Keratinocyte (primary cell): Measurements from ENCODE around the gene ZNF831. TPM values are rescaled to one million over a fixed set of nuclear protein-coding genes. Genes with fewer than 3 reads are reported as not detected.

Experiments used
- DNase-seq: peaks from one replicate; pipeline ENCODE4 v3.0.0-alpha.2; 2011; ENCODE audit warnings: low read depth, missing footprints, low spot score
- FAIRE-seq: peaks from 2 replicates; lab custom pipeline; 2011; peaks lifted over from hg19 to GRCh38; lab: Jason Lieb, UNC
- H2AFZ ChIP-seq: 2 replicates; pipeline ENCODE4 v1.6.0; 2012; ENCODE audit warnings: low read length, control low read depth, inconsistent platforms; ENCODE audit not compliant: control insufficient read depth
- H3K27ac ChIP-seq: 2 replicates; pipeline ENCODE4 v1.5.1; 2011; ENCODE audit warnings: low read length; ENCODE audit not compliant: control insufficient read depth, insufficient read depth
- H3K27me3 ChIP-seq: 3 replicates; pipeline ENCODE4 v1.6.0; 2011; ENCODE audit warnings: low read length; ENCODE audit not compliant: control insufficient read depth, insufficient read depth; ENCODE audit errors: extremely low read depth
- H3K36me3 ChIP-seq, 2 experiments: 2 replicates in 1 of 2; 3 replicates in 1 of 2; pipeline ENCODE4 v1.5.1; 2011; ENCODE audit warnings: low read length in 2 of 2, mild to moderate bottlenecking in 1 of 2; ENCODE audit not compliant: control insufficient read depth in 2 of 2, insufficient read depth in 2 of 2; ENCODE audit errors: extremely low read depth in 1 of 2
- H3K4me1 ChIP-seq: 3 replicates; pipeline ENCODE4 v1.5.1; 2011; ENCODE audit warnings: low read length; ENCODE audit not compliant: control insufficient read depth, insufficient read depth; ENCODE audit errors: extremely low read depth
- H3K4me2 ChIP-seq: 3 replicates; pipeline ENCODE4 v1.6.0; 2011; ENCODE audit warnings: low read depth, low read length; ENCODE audit not compliant: control insufficient read depth, insufficient read depth; ENCODE audit errors: extremely low read depth
- H3K4me3 ChIP-seq, 3 experiments: fragments of 200-600 bp in 1 of 3; sonication (generic) in 1 of 3; 2 replicates in 2 of 3; 3 replicates in 1 of 3; pipeline ENCODE4 v1.5.1; 2011 to 2016; ENCODE audit warnings: low read length in 3 of 3, mild to moderate bottlenecking in 3 of 3, control low read depth in 2 of 3, inconsistent platforms in 1 of 3, low read depth in 1 of 3, mixed read lengths in 1 of 3, mixed run types in 1 of 3, moderate library complexity in 1 of 3; ENCODE audit not compliant: control insufficient read depth in 2 of 3, insufficient read depth in 2 of 3; ENCODE audit errors: extremely low read depth in 1 of 3
- H3K79me2 ChIP-seq: 2 replicates; pipeline ENCODE4 v1.6.0; 2012; ENCODE audit warnings: low read length; ENCODE audit not compliant: control insufficient read depth, insufficient read depth
- H3K9ac ChIP-seq: 3 replicates; pipeline ENCODE4 v1.6.0; 2011; ENCODE audit warnings: low read length; ENCODE audit not compliant: control insufficient read depth, insufficient read depth; ENCODE audit errors: extremely low read depth
- H3K9me1 ChIP-seq: 3 replicates; pipeline ENCODE4 v1.6.0; 2011; ENCODE audit warnings: low read length; ENCODE audit not compliant: control insufficient read depth, insufficient read depth; ENCODE audit errors: extremely low read depth
- H3K9me3 ChIP-seq: 2 replicates; pipeline ENCODE4 v1.5.1; 2012; ENCODE audit warnings: low read depth, low read length; ENCODE audit not compliant: control insufficient read depth
- H4K20me1 ChIP-seq: 3 replicates; pipeline ENCODE4 v1.6.0; 2011; ENCODE audit warnings: low read length; ENCODE audit not compliant: control insufficient read depth, insufficient read depth; ENCODE audit errors: extremely low read depth
- CTCF ChIP-seq, 3 experiments: IDR thresholded peaks in 1 of 3; conservative IDR thresholded peaks in 1 of 3; optimal IDR thresholded peaks in 1 of 3; 2 replicates in 2 of 3; 3 replicates in 1 of 3; pipeline versions ENCODE3 to v1.5.1; 2011; ENCODE audit warnings: low read length in 3 of 3, mild to moderate bottlenecking in 3 of 3, moderate library complexity in 2 of 3, control low read depth in 1 of 3, inconsistent platforms in 1 of 3; ENCODE audit not compliant: insufficient read depth in 2 of 3; ENCODE audit errors: extremely low read depth in 1 of 3
- EZH2 ChIP-seq: IDR thresholded peaks from one replicate; pipeline ENCODE4 v1.6.1; 2012; ENCODE audit warnings: inconsistent platforms, mild to moderate bottlenecking, low read length, moderate library complexity
- dilution Hi-C: fragments of 300-500 bp; cut with MboI; formaldehyde crosslinking; loops from one replicate; pipeline ENCODE4 v1.7.0; 2020; ENCODE audit warnings: low sequenced_read_pairs; ENCODE audit not compliant: extremely low pct_ligation_motif_present
- polyA plus RNA-seq, 5 experiments: library from polyadenylated mRNA; depleted of rRNA in 3 of 5; stranded (reverse) in 3 of 5; stranded (forward) in 1 of 5; unstranded in 1 of 5; fragments of >200 nt; gene quantifications; 1 replicate in 1 of 5; 2 replicates in 3 of 5; 3 replicates in 1 of 5; pipeline versions ENCODE4 v1.2.1 to v1.2.3, GENCODE V29; 2011 to 2012; ENCODE audit warnings: missing spikeins in 2 of 5, low read depth in 1 of 5, low replicate concordance in 1 of 5

ZNF831 gene
- polyA plus RNA-seq, 1 donor (not counting 4 experiments of a cell fraction or from before 2014, with no cell fraction given), result not detected

GRCh38 chr20:59123678-59124255 is 39.9 kb upstream of the ZNF831 start:
- Histone ChIP-seq H3K9ac (no peak overlapping the region), H3K36me3 (no peaks in the 10 kb centered on the region), H2AFZ (no peak overlapping the region), H3K27ac (no peak overlapping the region), H4K20me1 (no peaks in the 10 kb centered on the region), H3K4me2 (no peak overlapping the region), H3K79me2 (no peaks in the 10 kb centered on the region), H3K27me3 (no peaks in the 10 kb centered on the region), H3K9me1 (no peaks in the 10 kb centered on the region), H3K4me1 (no peaks in the 10 kb centered on the region), H3K4me3 (no peak overlapping the region), H3K9me3 (no peaks in the 10 kb centered on the region)
- FAIRE-seq (no peak), DNase-seq (no peak)
- dilution Hi-C loops, result no loop called here
- no peak for TF ChIP-seq CTCF (optimal IDR thresholded peaks at IDR 0.05 in 1 of 3, IDR thresholded peaks at IDR 0.05 in 1 of 3, conservative IDR thresholded peaks at IDR 0.05 in 1 of 3; ENCODE audit: extremely low read depth in 1 of 3, insufficient read depth in 2 of 3, low read length in 3 of 3)
- TF ChIP-seq EZH2, result no peak

GRCh38 chr20:59124296-59125029 is 39.2 kb upstream of the ZNF831 start:
- H4K20me1 ChIP-seq, result no peaks in the 10 kb centered on the region
- H3K9ac ChIP-seq, result no peak overlapping the region
- no peak for DNase-seq
- no peak for TF ChIP-seq EZH2
- TF ChIP-seq CTCF (optimal IDR thresholded peaks at IDR 0.05 in 1 of 3, IDR thresholded peaks at IDR 0.05 in 1 of 3, conservative IDR thresholded peaks at IDR 0.05 in 1 of 3; ENCODE audit: extremely low read depth in 1 of 3, insufficient read depth in 2 of 3, low read length in 3 of 3), result no peak
- H3K27ac ChIP-seq, result no peak overlapping the region
- no peak overlapping the region for H2AFZ ChIP-seq
- no peaks in the 10 kb centered on the region for H3K4me1 ChIP-seq
- dilution Hi-C loops, result no loop called here
- no peaks in the 10 kb centered on the region for H3K9me1 ChIP-seq
- no peaks in the 10 kb centered on the region for H3K79me2 ChIP-seq
- H3K36me3 ChIP-seq, result no peaks in the 10 kb centered on the region
- H3K27me3 ChIP-seq, result no peaks in the 10 kb centered on the region
- no peak for FAIRE-seq
- H3K4me3 ChIP-seq, result no peak overlapping the region
- H3K9me3 ChIP-seq, result no peaks in the 10 kb centered on the region
- no peak overlapping the region for H3K4me2 ChIP-seq
